ENCODE results near the gene SHISAL1.

Gene SHISAL1

GRCh38 chr22:44277386-44278135, 35.2 kb downstream of the SHISAL1 start:
- TF ChIP-seq, protein P1, sequence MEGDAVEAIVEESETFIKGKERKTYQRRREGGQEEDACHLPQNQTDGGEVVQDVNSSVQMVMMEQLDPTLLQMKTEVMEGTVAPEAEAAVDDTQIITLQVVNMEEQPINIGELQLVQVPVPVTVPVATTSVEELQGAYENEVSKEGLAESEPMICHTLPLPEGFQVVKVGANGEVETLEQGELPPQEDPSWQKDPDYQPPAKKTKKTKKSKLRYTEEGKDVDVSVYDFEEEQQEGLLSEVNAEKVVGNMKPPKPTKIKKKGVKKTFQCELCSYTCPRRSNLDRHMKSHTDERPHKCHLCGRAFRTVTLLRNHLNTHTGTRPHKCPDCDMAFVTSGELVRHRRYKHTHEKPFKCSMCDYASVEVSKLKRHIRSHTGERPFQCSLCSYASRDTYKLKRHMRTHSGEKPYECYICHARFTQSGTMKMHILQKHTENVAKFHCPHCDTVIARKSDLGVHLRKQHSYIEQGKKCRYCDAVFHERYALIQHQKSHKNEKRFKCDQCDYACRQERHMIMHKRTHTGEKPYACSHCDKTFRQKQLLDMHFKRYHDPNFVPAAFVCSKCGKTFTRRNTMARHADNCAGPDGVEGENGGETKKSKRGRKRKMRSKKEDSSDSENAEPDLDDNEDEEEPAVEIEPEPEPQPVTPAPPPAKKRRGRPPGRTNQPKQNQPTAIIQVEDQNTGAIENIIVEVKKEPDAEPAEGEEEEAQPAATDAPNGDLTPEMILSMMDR (IDR thresholded peaks at IDR 0.05; ENCODE audit: insufficient read depth, missing control alignments), result no peak
- DNase-seq (ENCODE audit: insufficient read length, low spot score) (no peak), FAIRE-seq (no peak)

DNA sequence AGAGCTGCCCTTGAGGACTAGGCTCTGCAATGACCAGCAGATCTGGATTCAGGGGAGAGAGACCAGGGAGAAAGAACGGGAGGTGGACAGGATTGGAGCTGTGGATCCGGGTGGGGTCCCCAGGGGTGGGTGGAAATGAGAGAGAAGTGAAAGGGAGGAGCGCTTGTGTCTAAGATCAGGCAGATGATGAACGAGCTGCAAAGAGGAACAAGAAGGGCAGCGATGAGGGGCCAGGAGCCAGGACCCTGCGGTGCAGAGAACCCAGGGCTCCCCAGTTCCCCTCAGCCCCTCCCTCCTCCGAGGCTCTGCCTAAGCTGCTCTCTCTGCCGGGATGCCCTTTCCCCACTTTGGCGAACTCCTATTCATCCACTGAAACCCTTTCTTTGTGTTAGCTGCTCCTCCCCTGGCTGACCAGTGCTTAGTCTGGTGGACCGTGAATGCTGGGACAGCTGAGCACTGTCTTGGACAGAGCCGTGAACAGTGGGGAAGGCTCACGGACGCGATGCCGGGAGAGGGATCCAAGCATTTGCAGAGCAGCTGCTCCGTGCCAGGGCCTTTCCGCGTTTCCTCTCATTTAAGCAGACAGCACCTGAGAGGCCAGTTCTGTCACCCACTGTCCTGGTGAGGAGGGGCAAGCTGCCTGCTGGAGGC, 35.9 kb downstream of the SHISAL1 start:
- TF ChIP-seq, protein P1 (IDR thresholded peaks at IDR 0.05; ENCODE audit: insufficient read depth, missing control alignments), result no peak
- no peak for DNase-seq (ENCODE audit: insufficient read length, low spot score)
- FAIRE-seq, result no peak

- TF ChIP-seq, protein P1 (IDR thresholded peaks at IDR 0.05; ENCODE audit: insufficient read depth, missing control alignments), result no peak
- DNase-seq (ENCODE audit: insufficient read length, low spot score), result no peak
- FAIRE-seq, result no peak
Measured at GRCh38 chr22:44276041-44276440, 36.7 kb downstream of the SHISAL1 start.

GRCh38 chr22:44275631-44275995, 37.1 kb downstream of the SHISAL1 start:
- FAIRE-seq (no peak), DNase-seq (ENCODE audit: insufficient read length, low spot score) (no peak)
- TF ChIP-seq, protein P1 (IDR thresholded peaks at IDR 0.05; ENCODE audit: insufficient read depth, missing control alignments), result no peak

DNA sequence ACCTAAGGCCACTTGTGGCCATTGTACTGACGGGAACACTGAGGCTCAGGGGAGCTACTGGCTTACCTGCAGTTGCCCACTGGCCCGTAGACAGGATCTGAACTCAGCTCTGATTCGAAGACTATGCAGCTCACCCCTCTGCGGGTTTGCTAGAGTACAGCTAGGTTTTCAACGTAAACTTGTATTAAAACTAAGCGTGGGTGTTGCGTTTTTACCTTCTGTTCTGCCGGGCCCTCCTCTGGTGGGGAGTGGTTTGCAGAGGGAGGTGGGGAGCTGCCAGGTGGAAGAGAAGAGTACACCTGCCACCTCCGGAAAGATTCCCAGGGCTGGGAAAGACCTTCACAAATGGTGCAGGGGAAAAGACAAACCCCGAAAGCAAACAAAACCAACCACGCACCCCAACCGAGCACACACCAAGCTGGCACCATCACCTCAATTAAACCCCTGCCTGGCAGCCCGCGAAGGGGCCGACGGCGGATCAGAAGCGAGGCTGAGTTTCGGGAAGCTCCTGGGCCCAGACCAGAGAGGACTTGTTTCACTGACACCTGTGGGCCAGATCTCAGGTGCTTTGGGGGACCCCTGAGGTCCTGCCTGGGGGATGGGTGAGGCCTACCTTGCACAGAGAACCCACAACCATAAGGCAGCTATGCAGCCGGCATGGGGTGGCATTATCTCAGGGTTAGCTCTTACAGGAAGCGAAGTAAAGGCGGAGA, 37.7 kb downstream of the SHISAL1 start:
- TF ChIP-seq, protein P1 (IDR thresholded peaks at IDR 0.05; ENCODE audit: insufficient read depth, missing control alignments), result no peak
- FAIRE-seq, result no peak
- DNase-seq (ENCODE audit: insufficient read length, low spot score), result no peak

DNA sequence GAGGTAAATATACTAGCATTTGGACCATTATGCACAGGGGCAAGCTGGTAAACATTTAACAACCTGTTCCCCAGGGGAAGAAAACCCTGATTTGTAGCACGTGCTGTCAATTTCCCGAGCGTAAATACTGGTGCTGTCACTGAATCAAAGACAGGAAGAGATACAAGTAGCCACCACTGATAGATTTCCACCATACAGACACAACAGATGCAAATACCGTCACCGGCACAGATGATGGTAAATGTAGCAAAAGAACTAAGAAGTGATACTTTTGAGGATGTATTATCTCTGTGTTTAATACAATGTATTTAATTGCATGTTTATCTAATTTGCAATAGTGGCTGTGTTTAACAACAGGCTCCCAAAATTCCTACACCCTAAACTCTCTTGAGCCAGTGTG, 39.6 kb downstream of the SHISAL1 start:
- DNase-seq (ENCODE audit: insufficient read length, low spot score), result no peak
- FAIRE-seq, result no peak
- TF ChIP-seq, protein P1 (IDR thresholded peaks at IDR 0.05; ENCODE audit: insufficient read depth, missing control alignments), result no peak
